Endothelial cell of umbilical vein (primary cell): ENCODE results near the gene MYH11. TPM values are rescaled to one million over a fixed set of nuclear protein-coding genes. Genes with fewer than 3 reads are reported as not detected.
"Not testable (repeated sequence)": the region's sequence is repeated elsewhere in the genome, so short reads cannot be mapped to it uniquely, and the experiment has no call there.

Experiments used
- BruUV-seq: library from RNA; stranded (reverse); fragments of 400-500 nt; replicated peaks from 2 replicates; lab custom pipeline; 2021; lab: Mats Ljungman, UMichigan
- CTCF ChIA-PET: fragments of 300-600, 350-600 bp; sonication (Branson Sonifier 250); formaldehyde crosslinking; loops from one replicate; lab custom pipeline; 2021; ENCODE audit warnings: antibody characterized with exemption, inconsistent platforms; lab: Charles Lee
- POLR2A ChIA-PET: fragments of 300-600, 350-600 bp; sonication (Branson Sonifier 250); formaldehyde crosslinking; loops from one replicate; lab custom pipeline; 2021; ENCODE audit warnings: antibody characterized with exemption, inconsistent platforms; lab: Charles Lee
- DNase-seq: peaks from one replicate; pipeline ENCODE4 v3.0.0-alpha.2; 2011; ENCODE audit warnings: low read depth, low spot score
- FAIRE-seq: peaks from 2 replicates; lab custom pipeline; 2011; peaks lifted over from hg19 to GRCh38; lab: Jason Lieb, UNC
- H2AFZ ChIP-seq: 2 replicates; pipeline ENCODE4 v1.6.0; 2012; ENCODE audit warnings: low read depth, low read length, control low read depth, inconsistent platforms
- H3K27ac ChIP-seq: 2 replicates; pipeline ENCODE4 v1.5.1; 2011; ENCODE audit warnings: low read depth, mild to moderate bottlenecking, control low read depth, low read length, moderate library complexity; ENCODE audit not compliant: insufficient read depth
- H3K27me3 ChIP-seq, 2 experiments: 2 replicates each; pipeline versions ENCODE4 v1.6.0 to v1.6.1; 2011; ENCODE audit warnings: low read length in 2 of 2, mixed read lengths in 1 of 2; ENCODE audit not compliant: control insufficient read depth in 2 of 2, insufficient read depth in 2 of 2
- H3K36me3 ChIP-seq, 2 experiments: 2 replicates in 1 of 2; 3 replicates in 1 of 2; pipeline ENCODE4 v1.5.1; 2011; ENCODE audit warnings: low read length in 2 of 2, mild to moderate bottlenecking in 1 of 2, moderate library complexity in 1 of 2; ENCODE audit not compliant: control insufficient read depth in 2 of 2, insufficient read depth in 2 of 2; ENCODE audit errors: extremely low read depth in 1 of 2
- H3K4me1 ChIP-seq: 3 replicates; pipeline ENCODE4 v1.5.1; 2011; ENCODE audit warnings: mild to moderate bottlenecking, low read length; ENCODE audit not compliant: control insufficient read depth, insufficient read depth; ENCODE audit errors: extremely low read depth
- H3K4me2 ChIP-seq: 2 replicates; pipeline ENCODE4 v1.6.1; 2011; ENCODE audit warnings: low read length, control low read depth, mixed read lengths; ENCODE audit not compliant: insufficient read depth
- H3K4me3 ChIP-seq, 3 experiments: fragments of 200-600 bp in 1 of 3; sonication (generic), shearing (Covaris generic) in 1 of 3; replicated peaks in 1 of 3; 2 replicates each; pipeline ENCODE4 v1.5.1; 2011 to 2016; ENCODE audit warnings: control low read depth in 3 of 3, low read length in 3 of 3, mild to moderate bottlenecking in 2 of 3, inconsistent platforms in 1 of 3, low read depth in 1 of 3, moderate library complexity in 1 of 3; ENCODE audit not compliant: insufficient read depth in 1 of 3
- H3K79me2 ChIP-seq: 2 replicates; pipeline ENCODE4 v1.6.0; 2012; ENCODE audit warnings: low read length, inconsistent platforms; ENCODE audit not compliant: control insufficient read depth, insufficient read depth
- H3K9ac ChIP-seq: replicated peaks from 2 replicates; pipeline ENCODE3; 2011; ENCODE audit warnings: low read length, control low read depth; ENCODE audit not compliant: insufficient read depth; ENCODE audit errors: extremely low read depth
- H3K9me1 ChIP-seq: replicated peaks from 3 replicates; pipeline ENCODE4 v1.6.0; 2011; ENCODE audit warnings: mild to moderate bottlenecking, low read length; ENCODE audit not compliant: control insufficient read depth, insufficient read depth; ENCODE audit errors: extremely low read depth
- H3K9me3 ChIP-seq: replicated peaks from 2 replicates; pipeline ENCODE4 v1.5.1; 2012; ENCODE audit warnings: low read length, inconsistent platforms; ENCODE audit not compliant: control insufficient read depth, insufficient read depth
- H4K20me1 ChIP-seq: replicated peaks from 2 replicates; pipeline ENCODE3; 2011; ENCODE audit warnings: mild to moderate bottlenecking, low read length; ENCODE audit not compliant: control insufficient read depth, insufficient read depth; ENCODE audit errors: extremely low read depth
- FOS ChIP-seq: IDR thresholded peaks from 2 replicates; pipeline ENCODE4 v1.6.1; 2011; ENCODE audit warnings: mild to moderate bottlenecking, low read length, moderate library complexity, borderline replicate concordance; ENCODE audit not compliant: insufficient read depth
- JUN ChIP-seq: IDR thresholded peaks from 2 replicates; pipeline ENCODE4 v1.6.1; 2011; ENCODE audit warnings: borderline replicate concordance, low read depth; ENCODE audit not compliant: insufficient read length, insufficient read depth
- POLR2AphosphoS5 ChIP-seq: IDR thresholded peaks from 2 replicates; pipeline ENCODE4 v1.6.1; 2012; ENCODE audit warnings: low read depth, mild to moderate bottlenecking, control low read depth, low read length, moderate library complexity; ENCODE audit not compliant: insufficient read depth
- dilution Hi-C: fragments of 300-500 bp; cut with MboI; formaldehyde crosslinking; loops from one replicate; pipeline ENCODE4 v1.15.0; 2019; ENCODE audit warnings: low sequenced_read_pairs; ENCODE audit not compliant: extremely low pct_ligation_motif_present
- intact Hi-C: fragments of 100-400 bp; cut with micrococcal nuclease; formaldehyde crosslinking; loops from one replicate; pipeline ENCODE4 v1.10.0; 2022
- polyA plus RNA-seq, 4 experiments: library from polyadenylated mRNA; depleted of rRNA in 3 of 4; stranded (reverse) in 3 of 4; unstranded in 1 of 4; fragments of >200 nt; gene quantifications; 2 replicates each; pipeline versions ENCODE4 v1.2.1 to v1.2.3, GENCODE V29; 2011 to 2012; ENCODE audit warnings: missing spikeins in 1 of 4
- total RNA-seq: library from RNA; stranded (reverse); gene quantifications from 2 replicates; pipeline ENCODE4 v1.2.3, GENCODE V29; 2021
- TF ChIP-seq, protein P1 (sequence below): IDR thresholded peaks from 2 replicates; pipeline ENCODE4 v1.6.1; 2011; ENCODE audit not compliant: insufficient read depth, insufficient read length

MYH11 gene
- total and polyA plus RNA-seq, 2 donors (not counting 3 experiments of a cell fraction or from before 2014, with no cell fraction given): not detected

DNA sequence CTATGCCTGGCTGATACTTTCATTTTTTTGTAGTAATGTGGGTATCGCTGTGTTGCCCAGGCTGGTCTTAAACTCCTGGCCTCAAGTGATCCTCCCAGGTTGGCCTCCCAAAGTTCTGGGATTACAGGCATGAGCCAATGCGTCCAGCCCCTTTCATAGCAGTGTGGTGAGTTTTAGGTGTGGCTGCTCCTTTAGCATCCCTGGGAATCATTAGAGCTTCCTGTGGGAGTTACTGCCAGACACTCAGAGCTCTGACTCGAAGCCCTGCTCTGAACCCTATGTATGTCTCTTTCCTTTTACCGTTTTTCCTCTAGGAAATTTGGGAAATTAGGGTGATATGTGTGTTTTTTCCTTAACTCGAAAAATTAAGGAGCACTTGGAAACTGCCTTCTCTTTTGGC lies 162.3 kb downstream of the MYH11 start:
- CTCF ChIA-PET: interaction anchor here (2.3 kb wide), 2 partner anchors 10 to 13 kb away, joined by 8 to 9 read pairs; no protein-coding TSS in a partner anchor
- H3K9me1 ChIP-seq: no peaks in the 10 kb centered on the region
- POLR2A ChIA-PET: no interaction called here
- no peak for FAIRE-seq
- H3K4me3 ChIP-seq: no peak overlapping the region
- no peaks in the 10 kb centered on the region for H4K20me1 ChIP-seq
- TF ChIP-seq JUN (no peak), FOS (no peak), POLR2AphosphoS5 (no peak)
- TF ChIP-seq, protein P1, sequence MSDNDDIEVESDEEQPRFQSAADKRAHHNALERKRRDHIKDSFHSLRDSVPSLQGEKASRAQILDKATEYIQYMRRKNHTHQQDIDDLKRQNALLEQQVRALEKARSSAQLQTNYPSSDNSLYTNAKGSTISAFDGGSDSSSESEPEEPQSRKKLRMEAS: no peak
- H2AFZ ChIP-seq: no peak overlapping the region
- DNase-seq: no peak
- no peaks in the 10 kb centered on the region for H3K4me1 ChIP-seq
- dilution Hi-C loops (no loop called here), intact Hi-C loops (no loop called here)
- H3K9ac ChIP-seq: no peak overlapping the region
- no TSS peak for BruUV-seq
- H3K9me3 ChIP-seq: no peaks in the 10 kb centered on the region
- no peak overlapping the region for H3K27ac ChIP-seq
- H3K4me2 ChIP-seq: no peak overlapping the region
- H3K79me2 ChIP-seq: no peaks in the 10 kb centered on the region
- H3K27me3 ChIP-seq: no peaks in the 10 kb centered on the region
- H3K36me3 ChIP-seq: peaks cover 25 to 30% of the 10 kb centered on the region in 2 experiments

DNA sequence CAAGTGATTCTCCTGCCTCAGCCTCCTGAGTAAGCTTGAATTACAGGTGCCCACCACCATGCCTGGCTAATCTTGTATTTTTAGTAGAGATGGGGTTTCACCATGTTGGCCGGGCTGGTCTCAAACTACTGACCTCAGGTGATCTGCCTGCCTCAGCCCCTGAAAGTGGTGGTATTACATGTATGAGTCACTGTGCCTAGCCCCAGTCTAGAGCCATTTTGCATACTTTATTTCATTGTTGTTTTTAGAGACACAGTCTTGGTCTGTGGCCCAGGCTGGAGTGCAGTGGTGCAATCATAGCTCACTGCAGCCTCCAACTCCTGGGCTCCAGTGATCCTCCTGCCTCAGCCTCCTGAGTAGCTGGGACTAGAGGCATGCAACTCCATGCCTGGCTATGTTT lies 164.3 kb downstream of the MYH11 start:
- H3K9ac ChIP-seq, H3K79me2 ChIP-seq, POLR2A ChIA-PET, H2AFZ ChIP-seq, FAIRE-seq, intact Hi-C loops, BruUV-seq, H3K4me3 ChIP-seq, H3K27ac ChIP-seq, H3K9me1 ChIP-seq, H3K9me3 ChIP-seq, H3K4me1 ChIP-seq, H4K20me1 ChIP-seq, H3K4me2 ChIP-seq, H3K27me3 ChIP-seq, dilution Hi-C loops, DNase-seq: not testable (repeated sequence)
- peaks cover 29 to 30% of the 10 kb centered on the region in 2 experiments for H3K36me3 ChIP-seq
- CTCF ChIA-PET: interaction anchor here (1.7 to 2.2 kb wide), 2 partner anchors 10 to 12 kb away, joined by 4 to 6 read pairs; no protein-coding TSS in a partner anchor
